ENCODE measurements around the gene SLC30A9.

SLC30A9 gene

GRCh38 chr4:41999321-41999720, 9.0 kb downstream of the SLC30A9 start:
- DNase-seq (ENCODE audit: low spot score), result no peak

- DNase-seq (ENCODE audit: low spot score), result no peak
Measured at GRCh38 chr4:42008011-42008786, 17.9 kb downstream of the SLC30A9 start.

- no peak for DNase-seq (ENCODE audit: low spot score)
Measured at GRCh38 chr4:42015438-42015837, 25.1 kb downstream of the SLC30A9 start.

GRCh38 chr4:42018451-42018850, 28.1 kb downstream of the SLC30A9 start:
- DNase-seq (ENCODE audit: low spot score), result no peak

- no peak for DNase-seq (ENCODE audit: low spot score)
Measured at GRCh38 chr4:42048394-42048793, 58.1 kb downstream of the SLC30A9 start.

- DNase-seq (ENCODE audit: low spot score), result no peak
Measured at GRCh38 chr4:42050516-42051249, 60.4 kb downstream of the SLC30A9 start.

- DNase-seq (ENCODE audit: low spot score), result no peak
Measured at GRCh38 chr4:42066402-42066801, 76.1 kb downstream of the SLC30A9 start.

GRCh38 chr4:42067264-42067663, 76.9 kb downstream of the SLC30A9 start:
- no peak for DNase-seq (ENCODE audit: low spot score)

GRCh38 chr4:42070463-42070862, 80.1 kb downstream of the SLC30A9 start:
- DNase-seq (ENCODE audit: low spot score), result no peak

GRCh38 chr4:42074294-42074693, 84.0 kb downstream of the SLC30A9 start:
- DNase-seq (ENCODE audit: low spot score), result no peak

- DNase-seq (ENCODE audit: low spot score), result no peak
Measured at GRCh38 chr4:42078184-42078801, 88.0 kb downstream of the SLC30A9 start.

GRCh38 chr4:42080306-42080705, 90.0 kb downstream of the SLC30A9 start:
- no peak for DNase-seq (ENCODE audit: low spot score)

GRCh38 chr4:42083816-42084215, 93.5 kb downstream of the SLC30A9 start:
- no peak for DNase-seq (ENCODE audit: low spot score)

GRCh38 chr4:42088386-42088785, 98.1 kb downstream of the SLC30A9 start:
- DNase-seq (ENCODE audit: low spot score), result no peak

GRCh38 chr4:42101446-42101975, 111.2 kb downstream of the SLC30A9 start:
- no peak for DNase-seq (ENCODE audit: low spot score)

- no peak for DNase-seq (ENCODE audit: low spot score)
Measured at GRCh38 chr4:42104521-42104920, 114.2 kb downstream of the SLC30A9 start.

- no peak for DNase-seq (ENCODE audit: low spot score)
Measured at GRCh38 chr4:42112846-42113245, 122.5 kb downstream of the SLC30A9 start.

GRCh38 chr4:42119886-42120285, 129.6 kb downstream of the SLC30A9 start:
- no peak for DNase-seq (ENCODE audit: low spot score)

GRCh38 chr4:42122237-42122636, 131.9 kb downstream of the SLC30A9 start:
- no peak for DNase-seq (ENCODE audit: low spot score)

- no peak for DNase-seq (ENCODE audit: low spot score)
Measured at GRCh38 chr4:42123071-42123644, 132.8 kb downstream of the SLC30A9 start.

- DNase-seq (ENCODE audit: low spot score), result no peak
Measured at GRCh38 chr4:42132099-42132498, 141.8 kb downstream of the SLC30A9 start.

- DNase-seq (ENCODE audit: low spot score), result no peak
Measured at GRCh38 chr4:42133006-42133405, 142.7 kb downstream of the SLC30A9 start.
